ENCODE measurements around the gene PRC1. TPM values are rescaled to one million over a fixed set of nuclear protein-coding genes. Genes with fewer than 3 reads are reported as not detected.
A peak's percentile ranks its signal among the peaks of the same experiment; 100 is the strongest.
"Not testable (repeated sequence)": the region's sequence is repeated elsewhere in the genome, so short reads cannot be mapped to it uniquely, and the experiment has no call there.

PRC1 gene
- total RNA-seq, 1 donor from 2014 or later, result 11.8 TPM

DNA sequence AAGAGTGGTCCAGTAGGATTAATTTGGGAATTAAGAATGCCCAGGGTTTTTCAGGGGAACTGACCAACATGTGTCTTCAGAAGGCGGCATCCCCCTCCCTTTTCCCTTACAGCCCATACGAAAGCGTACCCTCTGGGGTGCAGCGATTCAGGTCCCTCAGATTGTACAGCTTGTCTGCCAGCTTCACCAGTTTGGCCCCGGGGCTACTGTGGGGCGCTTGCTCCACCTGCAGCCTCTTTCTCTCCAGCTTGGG, 62.8 kb downstream of the PRC1 start:
- Mint-ChIP-seq H3K36me3 (ENCODE audit: low read depth, unreplicated experiment) (no peaks in the 10 kb centered on the region), H3K27me3 (ENCODE audit: low read depth, unreplicated experiment) (peaks cover 2% of the 10 kb centered on the region), H3K27ac (ENCODE audit: unreplicated experiment) (no peak overlapping the region), H3K4me1 (ENCODE audit: low read depth, unreplicated experiment) (peaks cover 9% of the 10 kb centered on the region), H3K9me3 (ENCODE audit: unreplicated experiment) (no peaks in the 10 kb centered on the region), H3K4me3 (ENCODE audit: unreplicated experiment) (peak overlapping the region; percentile 89)
- H3K4me1 ChIP-seq (ENCODE audit: insufficient read depth, low read length), result peaks cover 29% of the 10 kb centered on the region
- peak overlapping the region; percentile 83 for H2AFZ ChIP-seq (ENCODE audit: low read depth, low read length)
- no peak for TF ChIP-seq EZH2 (IDR thresholded peaks at IDR 0.05; ENCODE audit: insufficient read depth, low read length)
- TF ChIP-seq, protein P1, sequence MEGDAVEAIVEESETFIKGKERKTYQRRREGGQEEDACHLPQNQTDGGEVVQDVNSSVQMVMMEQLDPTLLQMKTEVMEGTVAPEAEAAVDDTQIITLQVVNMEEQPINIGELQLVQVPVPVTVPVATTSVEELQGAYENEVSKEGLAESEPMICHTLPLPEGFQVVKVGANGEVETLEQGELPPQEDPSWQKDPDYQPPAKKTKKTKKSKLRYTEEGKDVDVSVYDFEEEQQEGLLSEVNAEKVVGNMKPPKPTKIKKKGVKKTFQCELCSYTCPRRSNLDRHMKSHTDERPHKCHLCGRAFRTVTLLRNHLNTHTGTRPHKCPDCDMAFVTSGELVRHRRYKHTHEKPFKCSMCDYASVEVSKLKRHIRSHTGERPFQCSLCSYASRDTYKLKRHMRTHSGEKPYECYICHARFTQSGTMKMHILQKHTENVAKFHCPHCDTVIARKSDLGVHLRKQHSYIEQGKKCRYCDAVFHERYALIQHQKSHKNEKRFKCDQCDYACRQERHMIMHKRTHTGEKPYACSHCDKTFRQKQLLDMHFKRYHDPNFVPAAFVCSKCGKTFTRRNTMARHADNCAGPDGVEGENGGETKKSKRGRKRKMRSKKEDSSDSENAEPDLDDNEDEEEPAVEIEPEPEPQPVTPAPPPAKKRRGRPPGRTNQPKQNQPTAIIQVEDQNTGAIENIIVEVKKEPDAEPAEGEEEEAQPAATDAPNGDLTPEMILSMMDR (IDR thresholded peaks at IDR 0.05; ENCODE audit: insufficient read depth, low read depth, low read length), result no peak
- no peaks in the 10 kb centered on the region for H3K9me3 ChIP-seq (ENCODE audit: insufficient read depth, low read depth, low read length)
- peaks cover 2% of the 10 kb centered on the region for H3K36me3 ChIP-seq (ENCODE audit: insufficient read depth, low read length)
- H3K27me3 ChIP-seq (ENCODE audit: insufficient read depth, low read length), result no peaks in the 10 kb centered on the region
- peak overlapping the region; percentile 83 for H3K4me3 ChIP-seq (ENCODE audit: insufficient read depth, low read depth, low read length)
- FAIRE-seq (no peak), DNase-seq (ENCODE audit: low read depth) (no peak)
- peaks cover 13% of the 10 kb centered on the region for H3K79me2 ChIP-seq (ENCODE audit: insufficient read depth, low read length)
- peak overlapping the region; percentile 76 for H3K9ac ChIP-seq (ENCODE audit: low read length)
- H4K20me1 ChIP-seq (ENCODE audit: insufficient read depth, low read length), result peaks cover 8% of the 10 kb centered on the region
- no peak overlapping the region for H3K27ac ChIP-seq (ENCODE audit: low read depth, low read length)
- peak overlapping the region; percentile 93 for H3K4me2 ChIP-seq (ENCODE audit: low read length)

DNA sequence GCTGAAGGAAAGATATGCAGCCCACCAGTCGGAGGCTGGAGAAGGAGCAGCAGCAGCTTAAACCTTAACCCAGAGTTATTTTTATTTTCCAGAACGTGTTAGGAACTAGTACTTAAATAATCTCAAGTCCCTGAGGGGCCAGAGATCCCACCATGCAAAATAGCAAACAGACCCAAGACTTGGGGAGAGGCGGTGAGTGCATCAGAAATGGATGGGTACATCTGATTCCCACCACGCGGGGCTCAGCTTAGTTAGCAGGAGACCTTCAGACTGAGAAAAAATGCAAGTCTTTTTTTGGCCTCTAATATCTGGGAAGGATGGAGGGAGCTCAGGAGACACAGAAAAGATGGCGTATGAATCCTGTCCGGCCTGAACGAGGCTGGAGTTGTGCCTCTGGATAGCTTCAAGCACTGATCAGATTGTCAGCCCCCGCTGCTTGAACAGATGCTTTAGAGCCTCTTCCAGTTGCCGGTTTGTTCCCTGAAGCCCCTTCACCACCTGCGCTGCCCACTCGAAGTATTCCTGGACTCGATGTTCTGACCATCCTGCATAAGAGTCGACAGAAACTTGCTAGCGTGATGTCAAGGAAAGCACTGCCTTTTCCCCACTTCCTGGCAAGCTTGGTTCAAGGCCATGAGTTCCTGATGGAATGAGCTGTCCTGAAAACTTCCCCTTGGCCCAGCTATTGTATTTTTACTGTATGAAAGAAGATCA, 63.3 kb downstream of the PRC1 start:
- Mint-ChIP-seq H3K4me3 (ENCODE audit: unreplicated experiment) (peak overlapping the region; percentile 89), H3K27ac (ENCODE audit: unreplicated experiment) (no peak overlapping the region), H3K36me3 (ENCODE audit: low read depth, unreplicated experiment) (no peaks in the 10 kb centered on the region), H3K27me3 (ENCODE audit: low read depth, unreplicated experiment) (peaks cover 2% of the 10 kb centered on the region), H3K9me3 (ENCODE audit: unreplicated experiment) (no peaks in the 10 kb centered on the region), H3K4me1 (ENCODE audit: low read depth, unreplicated experiment) (peaks cover 5% of the 10 kb centered on the region)
- Histone ChIP-seq H3K4me2 (ENCODE audit: low read length) (peak overlapping the region; percentile 93), H3K4me3 (ENCODE audit: insufficient read depth, low read depth, low read length) (peak overlapping the region; percentile 83), H3K9me3 (ENCODE audit: insufficient read depth, low read depth, low read length) (no peaks in the 10 kb centered on the region), H2AFZ (ENCODE audit: low read depth, low read length) (no peak overlapping the region), H3K27ac (ENCODE audit: low read depth, low read length) (no peak overlapping the region), H3K9ac (ENCODE audit: low read length) (peak overlapping the region; percentile 70), H3K36me3 (ENCODE audit: insufficient read depth, low read length) (no peaks in the 10 kb centered on the region), H4K20me1 (ENCODE audit: insufficient read depth, low read length) (peaks cover 4% of the 10 kb centered on the region), H3K4me1 (ENCODE audit: insufficient read depth, low read length) (peaks cover 24% of the 10 kb centered on the region), H3K79me2 (ENCODE audit: insufficient read depth, low read length) (peaks cover 8% of the 10 kb centered on the region), H3K27me3 (ENCODE audit: insufficient read depth, low read length) (no peaks in the 10 kb centered on the region)
- DNase-seq (ENCODE audit: low read depth) (no peak), FAIRE-seq (no peak)
- TF ChIP-seq EZH2 (IDR thresholded peaks at IDR 0.05; ENCODE audit: insufficient read depth, low read length), result no peak
- TF ChIP-seq, protein P1 (IDR thresholded peaks at IDR 0.05; ENCODE audit: insufficient read depth, low read depth, low read length), result no peak

DNA sequence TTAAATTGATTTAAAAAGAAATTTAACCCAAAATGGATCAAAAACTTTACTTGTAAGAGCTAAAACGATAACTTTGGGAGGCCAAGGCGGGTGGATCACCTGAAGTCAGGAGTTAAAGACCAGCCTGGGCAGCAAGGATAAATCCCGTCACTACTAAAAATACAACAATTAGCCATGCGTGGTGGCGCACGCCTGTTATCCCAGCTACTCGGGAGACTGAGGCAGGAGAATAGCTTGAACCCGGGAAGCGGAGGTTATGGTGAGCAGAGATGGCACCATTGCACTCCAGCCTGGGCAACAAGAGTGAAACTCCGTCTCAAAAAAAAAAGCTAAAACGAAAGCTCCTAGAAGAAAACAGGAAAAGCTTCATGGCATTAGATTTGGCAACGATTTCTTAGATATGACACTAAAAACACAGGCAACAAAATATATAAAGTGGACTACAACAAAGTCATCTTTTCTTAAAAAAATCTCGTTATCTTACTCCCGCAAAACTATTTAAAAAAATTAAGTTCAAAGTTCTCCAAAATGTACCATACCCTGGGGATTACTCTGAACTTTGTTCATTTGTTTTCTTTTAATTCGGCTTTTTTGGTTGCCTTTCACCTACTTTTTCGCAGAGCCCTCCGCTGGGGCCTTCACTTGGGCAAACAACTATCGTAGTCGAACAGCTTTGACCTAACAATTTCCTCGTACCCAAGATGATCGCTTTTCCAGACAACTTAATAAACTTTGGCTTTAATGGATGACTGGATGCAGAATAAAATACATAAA, 64.9 kb downstream of the PRC1 start:
- Mint-ChIP-seq H3K4me3 (ENCODE audit: unreplicated experiment) (no peak overlapping the region), H3K27me3 (ENCODE audit: low read depth, unreplicated experiment) (peaks cover 2% of the 10 kb centered on the region), H3K9me3 (ENCODE audit: unreplicated experiment) (no peaks in the 10 kb centered on the region), H3K27ac (ENCODE audit: unreplicated experiment) (no peak overlapping the region), H3K36me3 (ENCODE audit: low read depth, unreplicated experiment) (no peaks in the 10 kb centered on the region), H3K4me1 (ENCODE audit: low read depth, unreplicated experiment) (peaks cover 3% of the 10 kb centered on the region)
- no peak for DNase-seq (ENCODE audit: low read depth)
- H3K4me1 ChIP-seq (ENCODE audit: insufficient read depth, low read length), result peaks cover 17% of the 10 kb centered on the region
- no peak for FAIRE-seq
- H4K20me1 ChIP-seq (ENCODE audit: insufficient read depth, low read length), result no peaks in the 10 kb centered on the region
- H3K4me3 ChIP-seq (ENCODE audit: insufficient read depth, low read depth, low read length), result peak overlapping the region; percentile 67
- H3K36me3 ChIP-seq (ENCODE audit: insufficient read depth, low read length), result no peaks in the 10 kb centered on the region
- peak overlapping the region; percentile 70 for H3K9ac ChIP-seq (ENCODE audit: low read length)
- H3K27me3 ChIP-seq (ENCODE audit: insufficient read depth, low read length), result no peaks in the 10 kb centered on the region
- no peaks in the 10 kb centered on the region for H3K79me2 ChIP-seq (ENCODE audit: insufficient read depth, low read length)
- H3K4me2 ChIP-seq (ENCODE audit: low read length), result peak overlapping the region; percentile 89
- H3K27ac ChIP-seq (ENCODE audit: low read depth, low read length), result peak overlapping the region; percentile 60
- H2AFZ ChIP-seq (ENCODE audit: low read depth, low read length), result peak overlapping the region; percentile 94
- H3K9me3 ChIP-seq (ENCODE audit: insufficient read depth, low read depth, low read length), result no peaks in the 10 kb centered on the region
- TF ChIP-seq, protein P1 (IDR thresholded peaks at IDR 0.05; ENCODE audit: insufficient read depth, low read depth, low read length), result no peak
- TF ChIP-seq EZH2 (IDR thresholded peaks at IDR 0.05; ENCODE audit: insufficient read depth, low read length), result no peak

DNA sequence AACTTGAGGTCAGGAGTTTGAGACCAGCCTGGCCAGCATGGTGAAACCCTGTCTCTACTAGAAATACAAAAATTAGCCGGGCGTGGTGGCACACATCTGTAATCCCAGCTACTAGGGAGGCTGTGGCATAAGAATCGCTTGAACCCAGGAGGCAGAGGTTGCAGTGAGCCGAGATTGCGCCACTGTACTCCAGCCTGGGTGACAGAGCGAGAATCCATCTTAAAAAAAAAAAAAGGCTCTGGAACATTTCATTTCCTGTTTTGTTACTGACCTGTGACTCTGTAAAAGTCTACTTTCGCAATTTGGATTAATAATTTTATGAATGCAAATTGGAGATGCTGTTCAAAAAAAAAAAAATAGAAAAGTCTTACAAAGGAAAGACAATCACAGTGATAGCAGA, 66.2 kb downstream of the PRC1 start:
- H3K4me1 Mint-ChIP-seq (ENCODE audit: low read depth, unreplicated experiment); H3K9ac ChIP-seq (ENCODE audit: low read length); FAIRE-seq; H3K27ac ChIP-seq (ENCODE audit: low read depth, low read length); H2AFZ ChIP-seq (ENCODE audit: low read depth, low read length); DNase-seq (ENCODE audit: low read depth); H3K4me3 Mint-ChIP-seq (ENCODE audit: unreplicated experiment); H3K36me3 Mint-ChIP-seq (ENCODE audit: low read depth, unreplicated experiment); H3K79me2 ChIP-seq (ENCODE audit: insufficient read depth, low read length); H3K9me3 Mint-ChIP-seq (ENCODE audit: unreplicated experiment); H4K20me1 ChIP-seq (ENCODE audit: insufficient read depth, low read length); H3K27me3 Mint-ChIP-seq (ENCODE audit: low read depth, unreplicated experiment); H3K27me3 ChIP-seq (ENCODE audit: insufficient read depth, low read length); H3K36me3 ChIP-seq (ENCODE audit: insufficient read depth, low read length); H3K9me3 ChIP-seq (ENCODE audit: insufficient read depth, low read depth, low read length); H3K4me3 ChIP-seq (ENCODE audit: insufficient read depth, low read depth, low read length); H3K27ac Mint-ChIP-seq (ENCODE audit: unreplicated experiment); H3K4me2 ChIP-seq (ENCODE audit: low read length): not testable (repeated sequence)
- H3K4me1 ChIP-seq (ENCODE audit: insufficient read depth, low read length), result peaks cover 15% of the 10 kb centered on the region

Measured in astrocyte (in vitro differentiated cells and primary cell).